ENCODE data around the gene CS. TPM values are rescaled to one million over a fixed set of nuclear protein-coding genes. Genes with fewer than 3 reads are reported as not detected.

CS gene
- polyA plus RNA-seq, 1 of the 3 experiments (the other 2 are of a cell fraction): 121 TPM

DNA sequence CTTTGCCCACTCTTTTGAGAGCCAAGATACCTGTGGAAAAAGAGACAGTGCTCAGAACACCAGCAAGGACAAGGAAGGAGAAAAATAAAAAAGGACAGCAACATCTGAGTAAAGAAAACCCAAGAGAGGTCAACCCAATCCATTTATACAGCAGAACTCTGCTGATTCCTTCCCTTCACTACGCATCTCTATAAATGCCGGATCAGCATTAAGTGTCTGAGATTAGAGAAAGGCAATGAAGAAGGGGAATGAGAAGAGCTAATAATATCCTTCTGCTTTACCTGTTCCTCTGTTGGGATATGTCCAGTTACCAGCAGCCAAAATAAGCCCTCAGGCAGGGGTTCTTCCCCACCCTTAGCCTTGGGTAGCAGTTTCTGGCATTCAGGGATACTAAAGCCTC is 17.6 kb downstream of the CS start (continued):
- TF ChIP-seq, protein P1, sequence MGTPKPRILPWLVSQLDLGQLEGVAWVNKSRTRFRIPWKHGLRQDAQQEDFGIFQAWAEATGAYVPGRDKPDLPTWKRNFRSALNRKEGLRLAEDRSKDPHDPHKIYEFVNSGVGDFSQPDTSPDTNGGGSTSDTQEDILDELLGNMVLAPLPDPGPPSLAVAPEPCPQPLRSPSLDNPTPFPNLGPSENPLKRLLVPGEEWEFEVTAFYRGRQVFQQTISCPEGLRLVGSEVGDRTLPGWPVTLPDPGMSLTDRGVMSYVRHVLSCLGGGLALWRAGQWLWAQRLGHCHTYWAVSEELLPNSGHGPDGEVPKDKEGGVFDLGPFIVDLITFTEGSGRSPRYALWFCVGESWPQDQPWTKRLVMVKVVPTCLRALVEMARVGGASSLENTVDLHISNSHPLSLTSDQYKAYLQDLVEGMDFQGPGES (IDR thresholded peaks at IDR 0.05; ENCODE audit: low read depth, low read length): no peak
- TF ChIP-seq, protein P2, sequence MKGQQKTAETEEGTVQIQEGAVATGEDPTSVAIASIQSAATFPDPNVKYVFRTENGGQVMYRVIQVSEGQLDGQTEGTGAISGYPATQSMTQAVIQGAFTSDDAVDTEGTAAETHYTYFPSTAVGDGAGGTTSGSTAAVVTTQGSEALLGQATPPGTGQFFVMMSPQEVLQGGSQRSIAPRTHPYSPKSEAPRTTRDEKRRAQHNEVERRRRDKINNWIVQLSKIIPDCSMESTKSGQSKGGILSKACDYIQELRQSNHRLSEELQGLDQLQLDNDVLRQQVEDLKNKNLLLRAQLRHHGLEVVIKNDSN (IDR thresholded peaks at IDR 0.05; ENCODE audit: borderline replicate concordance, low read depth): no peak
- TF ChIP-seq POLR2AphosphoS5 (IDR thresholded peaks at IDR 0.05; ENCODE audit: low read depth, low read length): no peak

DNA sequence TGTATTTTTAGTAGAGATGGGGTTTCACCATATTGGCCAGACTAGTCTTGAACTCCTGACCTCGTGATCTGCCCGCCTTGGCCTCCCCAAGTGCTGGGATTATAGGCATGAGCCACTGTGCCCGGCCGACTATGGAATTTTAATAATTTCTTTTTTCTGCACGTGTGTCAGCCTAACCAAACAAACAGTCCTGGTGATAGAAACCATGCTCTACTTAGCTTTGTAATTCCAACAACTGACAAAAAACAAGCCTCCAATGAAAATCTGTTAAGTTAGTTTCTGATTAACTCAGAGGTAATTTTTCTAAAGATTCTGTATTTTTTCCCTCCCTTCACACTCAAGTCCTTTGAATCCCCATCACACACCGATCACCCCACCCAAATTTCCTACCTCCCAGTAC is 18.1 kb downstream of the CS start:
- TF ChIP-seq MXI1 (IDR thresholded peaks at IDR 0.05; ENCODE audit: low read depth, low read length) (no peak), ELF1 (IDR thresholded peaks at IDR 0.05) (no peak), TEAD4 (IDR thresholded peaks at IDR 0.05; ENCODE audit: borderline replicate concordance, insufficient read depth) (no peak), NRF1 (IDR thresholded peaks at IDR 0.05; ENCODE audit: low read depth, low read length) (no peak), EZH2phosphoT487 (IDR thresholded peaks at IDR 0.05; ENCODE audit: borderline replicate concordance, low read depth) (no peak), JUND (IDR thresholded peaks at IDR 0.05) (no peak), FOXJ3 (CRISPR knock-in tag; IDR thresholded peaks at IDR 0.05) (no peak), TCF12 (IDR thresholded peaks at IDR 0.05) (no peak), NFIC (IDR thresholded peaks at IDR 0.05; ENCODE audit: borderline replicate concordance) (no peak), RCOR1 (IDR thresholded peaks at IDR 0.05; ENCODE audit: low read length) (no peak), TAF1 (IDR thresholded peaks at IDR 0.05; ENCODE audit: borderline replicate concordance, low read depth, low read length) (no peak)
- TF ChIP-seq, protein P3, sequence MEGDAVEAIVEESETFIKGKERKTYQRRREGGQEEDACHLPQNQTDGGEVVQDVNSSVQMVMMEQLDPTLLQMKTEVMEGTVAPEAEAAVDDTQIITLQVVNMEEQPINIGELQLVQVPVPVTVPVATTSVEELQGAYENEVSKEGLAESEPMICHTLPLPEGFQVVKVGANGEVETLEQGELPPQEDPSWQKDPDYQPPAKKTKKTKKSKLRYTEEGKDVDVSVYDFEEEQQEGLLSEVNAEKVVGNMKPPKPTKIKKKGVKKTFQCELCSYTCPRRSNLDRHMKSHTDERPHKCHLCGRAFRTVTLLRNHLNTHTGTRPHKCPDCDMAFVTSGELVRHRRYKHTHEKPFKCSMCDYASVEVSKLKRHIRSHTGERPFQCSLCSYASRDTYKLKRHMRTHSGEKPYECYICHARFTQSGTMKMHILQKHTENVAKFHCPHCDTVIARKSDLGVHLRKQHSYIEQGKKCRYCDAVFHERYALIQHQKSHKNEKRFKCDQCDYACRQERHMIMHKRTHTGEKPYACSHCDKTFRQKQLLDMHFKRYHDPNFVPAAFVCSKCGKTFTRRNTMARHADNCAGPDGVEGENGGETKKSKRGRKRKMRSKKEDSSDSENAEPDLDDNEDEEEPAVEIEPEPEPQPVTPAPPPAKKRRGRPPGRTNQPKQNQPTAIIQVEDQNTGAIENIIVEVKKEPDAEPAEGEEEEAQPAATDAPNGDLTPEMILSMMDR (IDR thresholded peaks at IDR 0.05): no peak
- TF ChIP-seq, protein P4, sequence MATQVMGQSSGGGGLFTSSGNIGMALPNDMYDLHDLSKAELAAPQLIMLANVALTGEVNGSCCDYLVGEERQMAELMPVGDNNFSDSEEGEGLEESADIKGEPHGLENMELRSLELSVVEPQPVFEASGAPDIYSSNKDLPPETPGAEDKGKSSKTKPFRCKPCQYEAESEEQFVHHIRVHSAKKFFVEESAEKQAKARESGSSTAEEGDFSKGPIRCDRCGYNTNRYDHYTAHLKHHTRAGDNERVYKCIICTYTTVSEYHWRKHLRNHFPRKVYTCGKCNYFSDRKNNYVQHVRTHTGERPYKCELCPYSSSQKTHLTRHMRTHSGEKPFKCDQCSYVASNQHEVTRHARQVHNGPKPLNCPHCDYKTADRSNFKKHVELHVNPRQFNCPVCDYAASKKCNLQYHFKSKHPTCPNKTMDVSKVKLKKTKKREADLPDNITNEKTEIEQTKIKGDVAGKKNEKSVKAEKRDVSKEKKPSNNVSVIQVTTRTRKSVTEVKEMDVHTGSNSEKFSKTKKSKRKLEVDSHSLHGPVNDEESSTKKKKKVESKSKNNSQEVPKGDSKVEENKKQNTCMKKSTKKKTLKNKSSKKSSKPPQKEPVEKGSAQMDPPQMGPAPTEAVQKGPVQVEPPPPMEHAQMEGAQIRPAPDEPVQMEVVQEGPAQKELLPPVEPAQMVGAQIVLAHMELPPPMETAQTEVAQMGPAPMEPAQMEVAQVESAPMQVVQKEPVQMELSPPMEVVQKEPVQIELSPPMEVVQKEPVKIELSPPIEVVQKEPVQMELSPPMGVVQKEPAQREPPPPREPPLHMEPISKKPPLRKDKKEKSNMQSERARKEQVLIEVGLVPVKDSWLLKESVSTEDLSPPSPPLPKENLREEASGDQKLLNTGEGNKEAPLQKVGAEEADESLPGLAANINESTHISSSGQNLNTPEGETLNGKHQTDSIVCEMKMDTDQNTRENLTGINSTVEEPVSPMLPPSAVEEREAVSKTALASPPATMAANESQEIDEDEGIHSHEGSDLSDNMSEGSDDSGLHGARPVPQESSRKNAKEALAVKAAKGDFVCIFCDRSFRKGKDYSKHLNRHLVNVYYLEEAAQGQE (IDR thresholded peaks at IDR 0.05; ENCODE audit: low read depth, low read length): no peak
- TF ChIP-seq, protein P5, sequence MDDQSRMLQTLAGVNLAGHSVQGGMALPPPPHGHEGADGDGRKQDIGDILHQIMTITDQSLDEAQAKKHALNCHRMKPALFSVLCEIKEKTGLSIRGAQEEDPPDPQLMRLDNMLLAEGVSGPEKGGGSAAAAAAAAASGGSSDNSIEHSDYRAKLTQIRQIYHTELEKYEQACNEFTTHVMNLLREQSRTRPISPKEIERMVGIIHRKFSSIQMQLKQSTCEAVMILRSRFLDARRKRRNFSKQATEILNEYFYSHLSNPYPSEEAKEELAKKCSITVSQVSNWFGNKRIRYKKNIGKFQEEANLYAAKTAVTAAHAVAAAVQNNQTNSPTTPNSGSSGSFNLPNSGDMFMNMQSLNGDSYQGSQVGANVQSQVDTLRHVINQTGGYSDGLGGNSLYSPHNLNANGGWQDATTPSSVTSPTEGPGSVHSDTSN (IDR thresholded peaks at IDR 0.05): no peak
- Histone ChIP-seq H4K20me1 (ENCODE audit: insufficient read depth) (no peaks in the 10 kb centered on the region), H2AFZ (ENCODE audit: low read depth) (no peak overlapping the region), H3K4me1 (ENCODE audit: control insufficient read depth in 1 of 2, insufficient read depth in 2 of 2, low read depth in 1 of 2, low read length in 1 of 2) (no peaks in the 10 kb centered on the region), H3K27me3 (ENCODE audit: insufficient read depth) (no peaks in the 10 kb centered on the region), H3K4me2 (no peak overlapping the region), H3K9me2 (no peaks in the 10 kb centered on the region), H3K27ac (ENCODE audit: low read depth in 2 of 2, low read length in 1 of 2) (no peak overlapping the region), H3K4me3 (ENCODE audit: low read depth in 2 of 2, low read length in 1 of 2) (no peak overlapping the region), H3K9ac (no peak overlapping the region), H3K9me3 (no peaks in the 10 kb centered on the region), H3K36me3 (replicated peaks in 1 of 2; ENCODE audit: control insufficient read depth in 1 of 2, insufficient read depth in 2 of 2, low read length in 1 of 2) (peaks cover 44 to 74% of the 10 kb centered on the region in 2 experiments), H3K79me2 (ENCODE audit: insufficient read depth) (peaks cover 20% of the 10 kb centered on the region; the same call in 1 of the 2 replicates), H3F3A (replicated peaks; ENCODE audit: insufficient read depth) (peaks cover 13% of the 10 kb centered on the region)
- WGBS (ENCODE audit: low lambda C conversion rate): 90% methylated on average over 6 of the region's 6 CpGs
- no peak for DNase-seq
- ChIA-PET POLR2A (no interaction called here), CTCF (interaction anchor here (2.2 kb wide), 1 partner anchor 92 kb away, joined by 6 read pairs; the partner anchor contains the start of gene SMARCC2)

Measured in SK-N-SH (cell line).